ENCODE measurements around the gene FAIM2. TPM values are rescaled to one million over a fixed set of nuclear protein-coding genes. Genes with fewer than 3 reads are reported as not detected.

The FAIM2 gene
- total and polyA plus RNA-seq, 9 donors: 3.6 to 16.1 (median 8.2) TPM

Other genes starting within 250 kb of the FAIM2 start
- 26.3 TPM for gene FMNL3, start 196.5 kb downstream of the FAIM2 start, total RNA-seq
- 10 to 100 TPM; 19.9 to 39.3 (median 27.4) TPM for gene FMNL3, start 196.5 kb downstream of the FAIM2 start, polyA plus RNA-seq (ENCODE audit: insufficient read depth in 1 of 8, insufficient read length in 8 of 8, low replicate concordance in 1 of 8)
- gene TMBIM6, start 162.3 kb downstream of the FAIM2 start, total RNA-seq: 211 TPM
- 100 to 1,000 TPM; 238 to 272 (median 246) TPM for gene TMBIM6, start 162.3 kb downstream of the FAIM2 start, polyA plus RNA-seq (ENCODE audit: insufficient read depth in 1 of 8, insufficient read length in 8 of 8, low replicate concordance in 1 of 8)
- 22.7 TPM for gene NCKAP5L, start 75.5 kb downstream of the FAIM2 start, total RNA-seq
- 10 to 100 TPM; 27.8 to 50.7 (median 42.0) TPM for gene NCKAP5L, start 75.5 kb downstream of the FAIM2 start, polyA plus RNA-seq (ENCODE audit: insufficient read depth in 1 of 8, insufficient read length in 8 of 8, low replicate concordance in 1 of 8)
- gene BCDIN3D, start 60.8 kb downstream of the FAIM2 start, total RNA-seq: 4.0 TPM
- 1 to 10 TPM; 4.4 to 6.4 (median 5.5) TPM for gene BCDIN3D, start 60.8 kb downstream of the FAIM2 start, polyA plus RNA-seq (ENCODE audit: insufficient read depth in 1 of 8, insufficient read length in 8 of 8, low replicate concordance in 1 of 8)
- not detected for gene AQP2, start 46.8 kb upstream of the FAIM2 start, total RNA-seq
- under 1 TPM in 2 of 8 donors, not detected in 6; 0.05 to 0.09 TPM for gene AQP2, start 46.8 kb upstream of the FAIM2 start, polyA plus RNA-seq (ENCODE audit: insufficient read depth in 1 of 8, insufficient read length in 8 of 8, low replicate concordance in 1 of 8)
- gene AQP5, start 58.0 kb upstream of the FAIM2 start, total RNA-seq: 0.71 TPM
- 1 to 10 TPM in 1 of 8 donors, under 1 TPM in 7; 0.23 to 1.1 (median 0.55) TPM for gene AQP5, start 58.0 kb upstream of the FAIM2 start, polyA plus RNA-seq (ENCODE audit: insufficient read depth in 1 of 8, insufficient read length in 8 of 8, low replicate concordance in 1 of 8)
- gene AQP6, start 69.0 kb upstream of the FAIM2 start, total RNA-seq: 0.13 TPM
- under 1 TPM; 0.09 to 0.31 (median 0.15) TPM for gene AQP6, start 69.0 kb upstream of the FAIM2 start, polyA plus RNA-seq (ENCODE audit: insufficient read depth in 1 of 8, insufficient read length in 8 of 8, low replicate concordance in 1 of 8)
- 27.0 TPM for gene RACGAP1, start 121.6 kb upstream of the FAIM2 start, total RNA-seq
- gene RACGAP1, start 121.6 kb upstream of the FAIM2 start, polyA plus RNA-seq (ENCODE audit: insufficient read depth in 1 of 8, insufficient read length in 8 of 8, low replicate concordance in 1 of 8): 10 to 100 TPM; 21.3 to 40.7 (median 30.1) TPM
- 3.5 TPM for gene ASIC1, start 153.7 kb upstream of the FAIM2 start, total RNA-seq
- 10 to 100 TPM in 5 of 8 donors, 1 to 10 TPM in 3; 8.0 to 12.3 (median 11.0) TPM for gene ASIC1, start 153.7 kb upstream of the FAIM2 start, polyA plus RNA-seq (ENCODE audit: insufficient read depth in 1 of 8, insufficient read length in 8 of 8, low replicate concordance in 1 of 8)
- 25.1 TPM for gene SMARCD1, start 181.4 kb upstream of the FAIM2 start, total RNA-seq
- 10 to 100 TPM; 48.6 to 67.0 (median 54.9) TPM for gene SMARCD1, start 181.4 kb upstream of the FAIM2 start, polyA plus RNA-seq (ENCODE audit: insufficient read depth in 1 of 8, insufficient read length in 8 of 8, low replicate concordance in 1 of 8)
- gene GPD1, start 200.1 kb upstream of the FAIM2 start, total RNA-seq: 56.3 TPM
- gene GPD1, start 200.1 kb upstream of the FAIM2 start, polyA plus RNA-seq (ENCODE audit: insufficient read depth in 1 of 8, insufficient read length in 8 of 8, low replicate concordance in 1 of 8): 10 to 100 TPM; 23.6 to 70.2 (median 57.6) TPM
- 58.6 TPM for gene COX14, start 208.3 kb upstream of the FAIM2 start, total RNA-seq
- gene COX14, start 208.3 kb upstream of the FAIM2 start, polyA plus RNA-seq (ENCODE audit: insufficient read depth in 1 of 8, insufficient read length in 8 of 8, low replicate concordance in 1 of 8): 10 to 100 TPM; 27.1 to 55.0 (median 35.7) TPM

Data from muscle of leg (tissue), 9 donors.